ENCODE results near the gene CD96.

GRCh38 chr3:111690242-111690641, 148.2 kb downstream of the CD96 start:
- no peak for TF ChIP-seq REST (IDR thresholded peaks at IDR 0.05; ENCODE audit: borderline replicate concordance)
- TF ChIP-seq, protein P1, sequence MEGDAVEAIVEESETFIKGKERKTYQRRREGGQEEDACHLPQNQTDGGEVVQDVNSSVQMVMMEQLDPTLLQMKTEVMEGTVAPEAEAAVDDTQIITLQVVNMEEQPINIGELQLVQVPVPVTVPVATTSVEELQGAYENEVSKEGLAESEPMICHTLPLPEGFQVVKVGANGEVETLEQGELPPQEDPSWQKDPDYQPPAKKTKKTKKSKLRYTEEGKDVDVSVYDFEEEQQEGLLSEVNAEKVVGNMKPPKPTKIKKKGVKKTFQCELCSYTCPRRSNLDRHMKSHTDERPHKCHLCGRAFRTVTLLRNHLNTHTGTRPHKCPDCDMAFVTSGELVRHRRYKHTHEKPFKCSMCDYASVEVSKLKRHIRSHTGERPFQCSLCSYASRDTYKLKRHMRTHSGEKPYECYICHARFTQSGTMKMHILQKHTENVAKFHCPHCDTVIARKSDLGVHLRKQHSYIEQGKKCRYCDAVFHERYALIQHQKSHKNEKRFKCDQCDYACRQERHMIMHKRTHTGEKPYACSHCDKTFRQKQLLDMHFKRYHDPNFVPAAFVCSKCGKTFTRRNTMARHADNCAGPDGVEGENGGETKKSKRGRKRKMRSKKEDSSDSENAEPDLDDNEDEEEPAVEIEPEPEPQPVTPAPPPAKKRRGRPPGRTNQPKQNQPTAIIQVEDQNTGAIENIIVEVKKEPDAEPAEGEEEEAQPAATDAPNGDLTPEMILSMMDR (IDR thresholded peaks at IDR 0.05; ENCODE audit: poor library complexity, severe bottlenecking) = no peak
